Suppressor macrophage treated with lipopolysaccharide for 4 hours (primary cell): ENCODE results near the gene ERI3.

Experiments
- DNase-seq: peaks from one replicate; pipeline ENCODE4 v3.0.0-alpha.2; 2020

The ERI3 gene

GRCh38 chr1:44261171-44261817 lies 93.8 kb downstream of the ERI3 start:
- no peak for DNase-seq

DNA sequence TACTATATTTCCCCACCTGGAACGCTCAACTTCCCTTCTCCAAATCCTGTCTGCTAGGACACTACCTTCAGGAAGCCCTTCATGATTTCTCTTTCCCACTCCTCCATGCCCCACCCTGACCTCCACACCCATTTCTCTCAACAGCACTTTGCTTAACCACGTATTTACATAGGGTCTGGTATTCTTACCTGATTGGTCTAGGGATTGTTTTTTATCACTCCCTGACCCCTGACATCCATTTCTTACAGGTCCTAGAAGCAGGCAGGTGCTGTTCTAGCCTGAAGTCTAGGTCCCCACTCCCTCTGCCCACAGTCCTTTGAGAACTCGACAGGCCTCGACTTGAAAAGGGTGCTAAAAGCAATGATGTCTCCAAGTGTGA lies 94.3 kb downstream of the ERI3 start:
- no peak for DNase-seq

GRCh38 chr1:44259090-44259489 lies 96.0 kb downstream of the ERI3 start:
- no peak for DNase-seq

GRCh38 chr1:44256762-44257554 lies 98.1 kb downstream of the ERI3 start:
- DNase-seq = no peak

- DNase-seq = no peak
Measured at GRCh38 chr1:44254392-44254910, 100.6 kb downstream of the ERI3 start.

DNA sequence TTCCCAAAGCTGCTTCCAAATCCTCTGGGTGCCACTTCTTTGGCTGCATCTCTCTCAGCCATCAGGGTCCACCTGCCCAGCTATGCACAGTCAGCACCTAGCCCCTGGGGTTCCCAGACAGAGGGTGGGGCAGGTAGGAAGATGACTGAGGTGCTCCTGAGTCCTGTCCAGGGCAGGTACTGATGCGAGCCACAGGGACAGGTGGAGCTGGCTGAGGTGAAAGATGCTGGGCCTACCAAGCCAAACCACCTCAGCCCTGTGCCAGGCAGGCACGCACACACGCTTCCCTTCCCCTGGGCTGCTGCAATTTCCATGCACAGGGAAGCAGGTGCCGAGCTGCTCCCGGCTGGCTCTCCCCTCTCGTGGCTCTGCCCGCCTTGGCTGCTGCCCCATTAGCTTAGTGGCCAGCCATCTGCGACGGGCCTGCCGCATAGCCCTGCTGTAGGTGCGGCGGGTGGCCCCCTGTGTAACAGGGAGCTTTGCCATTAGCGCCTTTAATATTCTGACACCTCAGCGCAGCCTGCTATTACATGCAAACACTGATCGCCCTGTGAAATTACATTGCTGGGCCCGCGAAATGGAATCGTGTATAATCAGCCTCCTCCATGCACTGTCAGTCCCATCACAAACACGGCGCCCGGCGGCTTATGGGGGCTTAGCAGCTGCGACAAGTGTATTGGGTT lies 102.9 kb downstream of the ERI3 start:
- no peak for DNase-seq

DNA sequence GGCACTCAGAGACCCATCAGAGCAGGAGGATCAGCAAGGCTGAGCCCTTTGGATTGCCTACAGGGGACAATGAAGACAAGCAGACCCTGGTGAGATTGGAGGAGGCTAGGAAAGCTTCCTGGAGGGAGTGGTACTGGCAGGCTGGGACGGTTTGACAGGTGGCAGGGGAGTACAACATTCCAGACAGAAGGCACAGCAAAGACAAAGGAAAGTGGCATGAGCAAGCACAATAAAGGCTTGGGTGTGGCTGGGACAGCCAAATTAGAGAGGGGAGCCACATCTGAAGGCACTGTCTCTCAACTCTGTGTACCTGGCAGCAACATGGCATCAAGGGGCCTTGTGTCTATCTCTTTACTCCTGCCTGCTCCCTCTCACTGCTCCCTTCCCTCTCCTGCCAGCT lies 103.6 kb downstream of the ERI3 start:
- no peak for DNase-seq

GRCh38 chr1:44250068-44250781 lies 104.8 kb downstream of the ERI3 start:
- DNase-seq = no peak

DNA sequence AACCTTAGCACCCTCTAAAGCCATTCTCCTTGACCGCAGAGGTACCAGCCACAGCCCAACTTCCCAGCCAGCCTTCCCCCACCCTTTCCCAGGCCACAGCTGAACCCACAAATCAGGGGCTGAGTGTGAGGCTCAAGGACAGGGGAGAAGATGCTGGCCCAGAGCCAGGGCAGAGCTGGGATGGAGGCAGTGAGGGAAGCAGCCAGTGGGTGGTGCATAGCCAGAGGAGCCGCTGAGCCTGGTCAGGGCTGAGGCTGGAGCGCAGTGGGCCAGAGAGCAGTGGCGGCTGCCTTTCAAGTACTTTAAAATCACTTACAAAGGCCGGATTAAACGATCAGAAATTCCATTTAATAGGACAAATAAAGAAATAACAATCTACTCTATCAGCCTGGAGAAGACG lies 105.5 kb downstream of the ERI3 start:
- DNase-seq = no peak

DNA sequence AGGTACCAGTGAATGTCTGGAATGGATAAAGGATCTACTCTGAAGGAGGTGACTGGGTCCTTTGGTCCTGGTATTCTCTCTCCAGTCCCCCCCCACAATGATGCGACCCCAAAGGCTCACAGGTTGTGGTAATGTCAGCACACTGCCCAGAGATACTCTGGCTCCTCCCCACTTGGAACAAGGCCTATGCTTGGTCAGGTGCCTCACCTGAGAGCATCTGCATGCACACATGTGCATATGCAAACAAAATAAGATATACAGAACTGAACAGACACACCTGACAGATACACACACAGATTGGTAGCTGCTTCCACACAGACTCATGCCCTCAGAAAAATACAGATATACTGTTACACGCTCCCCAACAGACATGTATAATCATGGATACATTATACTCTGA lies 108.3 kb downstream of the ERI3 start:
- DNase-seq = no peak

- no peak for DNase-seq
Measured at GRCh38 chr1:44244986-44245385, 110.1 kb downstream of the ERI3 start.

DNA sequence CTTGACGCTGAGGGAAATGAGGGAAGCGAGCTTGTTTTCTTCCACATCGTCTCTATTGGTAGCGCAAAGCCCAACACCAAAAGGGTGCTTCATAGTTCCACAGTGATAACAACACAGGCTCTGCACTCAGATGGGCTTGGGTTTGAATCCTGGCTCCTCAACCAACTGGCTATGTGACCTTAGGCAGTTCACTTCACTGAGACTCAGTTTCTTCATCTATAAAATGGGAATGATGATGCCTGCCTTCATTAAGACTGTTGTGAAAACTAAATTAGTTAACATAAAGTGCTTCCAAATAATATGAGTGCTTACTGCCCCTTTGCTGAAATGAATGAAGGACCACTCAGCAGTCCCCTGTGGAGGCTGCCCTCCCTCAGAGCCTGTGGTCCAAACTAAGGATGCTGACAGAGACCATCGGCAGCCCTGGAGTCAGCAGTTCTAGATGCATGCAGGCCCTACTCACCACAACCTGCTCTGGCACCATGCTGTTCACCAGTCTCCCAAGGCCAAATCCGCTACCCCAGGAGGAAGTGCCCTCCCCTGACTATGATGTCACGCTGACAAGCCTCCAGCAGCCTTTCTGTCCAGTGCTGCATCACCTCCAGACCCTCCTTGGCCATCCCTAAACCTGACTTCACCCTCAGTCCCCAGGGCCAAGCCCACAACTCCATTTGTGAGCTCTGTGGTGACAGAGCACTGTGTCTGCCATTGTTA lies 111.1 kb downstream of the ERI3 start:
- DNase-seq = no peak

- no peak for DNase-seq
Measured at GRCh38 chr1:44242746-44243145, 112.3 kb downstream of the ERI3 start.

- DNase-seq = no peak
Measured at GRCh38 chr1:44240802-44241671, 114.0 kb downstream of the ERI3 start.

DNA sequence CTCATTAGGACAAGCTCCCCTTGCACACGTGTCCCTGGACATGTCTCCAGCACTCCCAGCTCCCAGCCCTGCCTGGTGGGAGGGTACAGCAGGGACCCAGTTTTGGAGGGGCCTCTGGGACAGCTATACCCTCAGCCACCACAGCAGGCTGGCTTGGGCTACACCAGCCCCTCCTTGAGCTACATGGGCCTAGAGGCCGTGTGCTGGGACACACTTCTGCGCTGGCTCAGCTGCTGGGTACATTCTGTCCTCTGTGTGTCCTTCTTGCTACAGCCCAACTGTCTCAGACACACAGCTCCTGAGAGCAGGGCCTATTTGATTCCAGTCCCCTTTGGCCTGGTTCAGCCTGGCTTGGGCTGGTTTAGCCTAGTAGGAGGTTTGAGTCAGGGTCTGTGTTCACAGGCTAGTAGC lies 115.1 kb downstream of the ERI3 start:
- no peak for DNase-seq

DNA sequence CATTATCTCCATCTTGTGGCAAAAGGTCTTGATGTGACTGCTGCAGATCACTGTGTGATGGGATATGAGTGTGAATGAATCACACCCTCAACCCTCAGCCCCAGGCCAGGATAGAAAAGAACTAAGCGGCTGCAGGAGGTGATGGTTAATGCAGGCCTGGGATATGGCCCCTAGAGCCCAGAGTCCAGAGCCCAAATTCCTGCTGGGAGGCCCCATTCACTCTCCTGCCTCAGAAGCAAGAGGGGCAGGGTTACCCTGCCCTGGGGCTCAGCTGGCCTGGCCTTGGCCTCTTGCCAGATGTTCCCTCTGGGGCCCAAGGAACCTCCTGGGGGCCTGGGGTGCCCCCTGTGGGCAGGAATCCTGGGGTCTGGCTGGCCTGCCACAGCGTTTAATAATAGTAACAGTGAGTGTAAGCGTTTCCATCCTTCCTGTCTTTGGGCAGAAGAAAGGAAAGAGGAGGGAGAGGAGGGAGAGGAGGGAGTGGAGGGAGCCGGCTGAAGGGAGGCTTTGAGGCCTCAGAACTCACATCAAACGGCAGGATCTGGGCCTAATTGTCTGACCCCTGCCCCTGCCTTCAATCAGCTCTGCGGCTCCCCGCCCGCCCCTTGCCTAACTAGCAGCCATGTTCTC lies 115.6 kb downstream of the ERI3 start:
- no peak for DNase-seq

- no peak for DNase-seq
Measured at GRCh38 chr1:44238660-44239059, 116.4 kb downstream of the ERI3 start.

DNA sequence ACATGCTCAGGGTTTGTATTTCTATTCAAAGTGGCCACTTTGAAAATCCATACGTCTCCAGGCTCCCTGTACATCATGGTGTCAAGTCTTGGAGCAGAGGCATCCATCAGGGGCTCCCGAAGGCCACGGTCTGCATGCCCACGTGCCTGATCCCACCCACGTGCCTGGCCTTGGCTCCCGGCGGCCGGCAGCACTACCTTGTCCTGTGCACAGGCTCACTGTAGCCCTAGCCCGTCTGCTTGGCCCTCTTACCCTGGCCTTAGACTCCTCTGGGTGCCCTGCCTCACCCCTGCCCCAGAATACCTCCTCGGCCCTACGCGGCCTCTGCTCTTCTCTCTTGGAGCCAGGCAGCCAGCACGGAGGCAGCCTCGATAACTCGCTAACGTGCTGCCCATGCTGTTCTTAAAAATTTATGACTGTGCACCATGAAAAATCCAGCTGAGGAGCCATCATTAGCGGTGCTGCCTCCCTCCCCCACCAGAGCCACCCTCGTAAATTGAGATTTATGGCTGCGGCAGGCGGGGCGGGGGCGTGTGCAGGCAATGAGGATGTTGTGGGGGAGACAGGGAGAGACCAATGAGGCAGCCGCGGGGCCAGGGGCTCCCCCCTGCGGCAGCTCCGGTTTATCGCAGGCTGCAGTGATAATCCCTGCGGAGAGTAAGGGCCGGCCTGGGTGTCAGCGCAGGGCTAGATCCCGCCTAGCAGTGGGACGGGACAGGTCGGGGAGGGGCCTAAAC lies 117.2 kb downstream of the ERI3 start:
- peak; percentile 72 for DNase-seq

GRCh38 chr1:44236490-44237272 lies 118.4 kb downstream of the ERI3 start:
- no peak for DNase-seq
